Measurements from ENCODE around the gene OR2T12. TPM values are rescaled to one million over a fixed set of nuclear protein-coding genes. Genes with fewer than 3 reads are reported as not detected.

The OR2T12 gene
- total RNA-seq, 3 donors from 2014 or later (not counting 1 experiment from before 2014, with no cell fraction given): not detected

DNA sequence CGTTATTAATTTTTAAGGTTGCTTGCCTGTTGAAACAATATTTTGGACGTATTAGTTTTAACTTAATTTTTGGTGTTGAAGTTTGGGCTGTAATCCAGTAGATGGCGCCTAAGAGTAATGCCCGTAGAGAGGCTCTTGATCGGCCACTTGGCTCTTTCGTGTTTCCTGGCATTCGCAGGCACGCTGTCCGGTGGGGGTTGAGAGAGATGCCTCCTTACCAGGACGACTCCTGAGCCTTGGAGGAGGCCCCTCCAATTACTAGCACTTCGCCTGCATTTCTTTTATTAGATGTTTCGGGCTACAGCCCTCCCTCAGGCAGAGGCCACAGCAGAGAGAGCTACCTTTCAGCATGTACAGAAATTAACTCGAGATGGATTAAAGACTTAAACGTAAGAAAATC, 60.0 kb downstream of the OR2T12 start:
- Mint-ChIP-seq H3K4me3 (no peak overlapping the region), H3K9me3 (peaks cover 0 to 2% of the 10 kb centered on the region in 2 donors), H3K4me1 (peaks cover 4% of the 10 kb centered on the region in 2 donors), H3K27ac (no peak overlapping the region), H3K36me3 (no peaks in the 10 kb centered on the region), H3K27me3 (ENCODE audit: low read depth in 2 of 2) (peaks cover 0 to 4% of the 10 kb centered on the region in 2 donors)
- Histone ChIP-seq H3K4me3 (ENCODE audit: low read length) (no peak overlapping the region), H3K27ac (ENCODE audit: low read length) (no peak overlapping the region), H3K36me3 (ENCODE audit: control insufficient read depth, insufficient read depth, low read length) (no peaks in the 10 kb centered on the region), H3K4me1 (ENCODE audit: control insufficient read depth, insufficient read depth, low read length) (no peaks in the 10 kb centered on the region), H3K9me3 (ENCODE audit: control insufficient read depth, insufficient read depth, low read length) (no peaks in the 10 kb centered on the region), H3K27me3 (ENCODE audit: control insufficient read depth, insufficient read depth, low read length) (no peaks in the 10 kb centered on the region)
- DNase-seq: peak in 1 of 2 donors; percentile 61
- TF ChIP-seq, protein P1, sequence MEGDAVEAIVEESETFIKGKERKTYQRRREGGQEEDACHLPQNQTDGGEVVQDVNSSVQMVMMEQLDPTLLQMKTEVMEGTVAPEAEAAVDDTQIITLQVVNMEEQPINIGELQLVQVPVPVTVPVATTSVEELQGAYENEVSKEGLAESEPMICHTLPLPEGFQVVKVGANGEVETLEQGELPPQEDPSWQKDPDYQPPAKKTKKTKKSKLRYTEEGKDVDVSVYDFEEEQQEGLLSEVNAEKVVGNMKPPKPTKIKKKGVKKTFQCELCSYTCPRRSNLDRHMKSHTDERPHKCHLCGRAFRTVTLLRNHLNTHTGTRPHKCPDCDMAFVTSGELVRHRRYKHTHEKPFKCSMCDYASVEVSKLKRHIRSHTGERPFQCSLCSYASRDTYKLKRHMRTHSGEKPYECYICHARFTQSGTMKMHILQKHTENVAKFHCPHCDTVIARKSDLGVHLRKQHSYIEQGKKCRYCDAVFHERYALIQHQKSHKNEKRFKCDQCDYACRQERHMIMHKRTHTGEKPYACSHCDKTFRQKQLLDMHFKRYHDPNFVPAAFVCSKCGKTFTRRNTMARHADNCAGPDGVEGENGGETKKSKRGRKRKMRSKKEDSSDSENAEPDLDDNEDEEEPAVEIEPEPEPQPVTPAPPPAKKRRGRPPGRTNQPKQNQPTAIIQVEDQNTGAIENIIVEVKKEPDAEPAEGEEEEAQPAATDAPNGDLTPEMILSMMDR (IDR thresholded peaks at IDR 0.05): peak; percentile 41
- peak in 1 of 3 donors; percentile 56 for ATAC-seq
- 14% methylated on average over 14 of the region's 14 CpGs for WGBS (ENCODE audit: insufficient coverage)
- intact Hi-C loops (cut with micrococcal nuclease): no loop called here

Other genes starting within 250 kb of the OR2T12 start
- under 1 TPM in 1 of 3 donors, not detected in 2; 0.20 TPM for gene OR2L13, start 208.2 kb downstream of the OR2T12 start, total RNA-seq
- gene OR2M5, start 158.3 kb downstream of the OR2T12 start, total RNA-seq: not detected
- not detected for gene OR2M2, start 128.6 kb downstream of the OR2T12 start, total RNA-seq
- not detected for gene OR2M3, start 106.2 kb downstream of the OR2T12 start, total RNA-seq
- not detected for gene OR2M4, start 72.0 kb downstream of the OR2T12 start, total RNA-seq
- not detected for gene OR2T33, start 25.4 kb downstream of the OR2T12 start, total RNA-seq
- not detected for gene OR2M7, start 21.1 kb upstream of the OR2T12 start, total RNA-seq
- not detected for gene OR14C36, start 45.4 kb upstream of the OR2T12 start, total RNA-seq
- not detected for gene OR2T4, start 58.2 kb upstream of the OR2T12 start, total RNA-seq
- gene OR2T6, start 72.3 kb upstream of the OR2T12 start, total RNA-seq: not detected
- gene OR2T1, start 99.6 kb upstream of the OR2T12 start, total RNA-seq: not detected
- gene OR2T2, start 142.2 kb upstream of the OR2T12 start, total RNA-seq: not detected
- gene OR2T3, start 169.9 kb upstream of the OR2T12 start, total RNA-seq: not detected
- not detected for gene OR2T5, start 185.2 kb upstream of the OR2T12 start, total RNA-seq
- gene OR2G6, start 204.6 kb upstream of the OR2T12 start, total RNA-seq: not detected